ENCODE data around the gene PYM1. TPM values are rescaled to one million over a fixed set of nuclear protein-coding genes. Genes with fewer than 3 reads are reported as not detected.

Gene PYM1
- total RNA-seq, 1 donor from 2014 or later = 41.7 TPM

DNA sequence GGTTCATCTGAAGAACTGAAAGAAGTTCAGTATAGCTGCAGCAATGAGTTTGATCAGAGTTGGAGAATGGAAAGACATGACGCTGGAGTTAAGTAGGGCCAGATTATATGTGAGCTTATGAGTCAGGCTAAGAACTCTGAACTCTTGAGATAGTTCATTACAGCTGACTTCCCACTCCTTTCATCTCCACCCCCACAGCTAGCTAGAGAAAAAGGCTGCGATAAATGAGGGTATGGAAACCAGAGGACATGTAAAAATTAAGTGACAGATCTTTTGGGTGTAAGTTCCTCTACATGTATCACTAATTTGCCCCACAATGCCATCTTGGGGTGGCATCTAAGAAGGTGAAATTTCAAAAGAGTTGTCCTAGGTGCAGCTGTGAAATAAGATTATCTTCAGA, 28.6 kb downstream of the PYM1 start:
- intact Hi-C loops (cut with micrococcal nuclease) = no loop called here
- Mint-ChIP-seq H3K27me3 (no peaks in the 10 kb centered on the region), H3K27ac (no peak overlapping the region), H3K4me1 (no peaks in the 10 kb centered on the region), H3K9me3 (no peaks in the 10 kb centered on the region), H3K36me3 (ENCODE audit: low read depth) (peaks cover 31% of the 10 kb centered on the region), H3K4me3 (no peak overlapping the region)
- CTCF ChIA-PET = no interaction called here
- TF ChIP-seq, protein P1, sequence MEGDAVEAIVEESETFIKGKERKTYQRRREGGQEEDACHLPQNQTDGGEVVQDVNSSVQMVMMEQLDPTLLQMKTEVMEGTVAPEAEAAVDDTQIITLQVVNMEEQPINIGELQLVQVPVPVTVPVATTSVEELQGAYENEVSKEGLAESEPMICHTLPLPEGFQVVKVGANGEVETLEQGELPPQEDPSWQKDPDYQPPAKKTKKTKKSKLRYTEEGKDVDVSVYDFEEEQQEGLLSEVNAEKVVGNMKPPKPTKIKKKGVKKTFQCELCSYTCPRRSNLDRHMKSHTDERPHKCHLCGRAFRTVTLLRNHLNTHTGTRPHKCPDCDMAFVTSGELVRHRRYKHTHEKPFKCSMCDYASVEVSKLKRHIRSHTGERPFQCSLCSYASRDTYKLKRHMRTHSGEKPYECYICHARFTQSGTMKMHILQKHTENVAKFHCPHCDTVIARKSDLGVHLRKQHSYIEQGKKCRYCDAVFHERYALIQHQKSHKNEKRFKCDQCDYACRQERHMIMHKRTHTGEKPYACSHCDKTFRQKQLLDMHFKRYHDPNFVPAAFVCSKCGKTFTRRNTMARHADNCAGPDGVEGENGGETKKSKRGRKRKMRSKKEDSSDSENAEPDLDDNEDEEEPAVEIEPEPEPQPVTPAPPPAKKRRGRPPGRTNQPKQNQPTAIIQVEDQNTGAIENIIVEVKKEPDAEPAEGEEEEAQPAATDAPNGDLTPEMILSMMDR (IDR thresholded peaks at IDR 0.05) = no peak
- no peak for ATAC-seq (ENCODE audit: low read depth)
- DNase-seq = no peak
- POLR2A ChIA-PET = no interaction called here

DNA sequence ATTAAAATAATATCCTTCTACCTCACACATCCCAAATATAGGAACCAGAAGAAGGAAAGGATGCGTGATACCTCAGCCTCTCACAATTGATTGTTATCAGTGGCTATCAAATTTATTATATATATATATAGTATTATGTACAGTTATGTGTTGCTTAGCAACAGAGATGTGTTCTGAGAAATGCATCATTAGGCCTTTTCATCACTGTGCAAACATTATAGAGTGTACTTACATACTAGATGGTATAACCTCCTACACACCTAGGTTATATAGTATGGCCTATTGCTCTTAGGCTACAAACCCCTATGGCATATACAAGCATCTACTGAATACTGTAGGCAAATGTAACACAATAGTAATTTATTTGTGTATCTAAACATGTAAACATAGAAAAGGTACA, 34.0 kb downstream of the PYM1 start:
- ATAC-seq (ENCODE audit: low read depth) (no peak), DNase-seq (no peak)
- H3K4me1 Mint-ChIP-seq = no peaks in the 10 kb centered on the region
- H3K36me3 Mint-ChIP-seq (ENCODE audit: low read depth) = no peaks in the 10 kb centered on the region
- H3K9me3 Mint-ChIP-seq = no peaks in the 10 kb centered on the region
- POLR2A ChIA-PET = no interaction called here
- no peak overlapping the region for H3K27ac Mint-ChIP-seq
- H3K4me3 Mint-ChIP-seq = no peak overlapping the region
- CTCF ChIA-PET = no interaction called here
- intact Hi-C loops (cut with micrococcal nuclease) = no loop called here
- TF ChIP-seq, protein P1 (IDR thresholded peaks at IDR 0.05) = no peak
- H3K27me3 Mint-ChIP-seq = no peaks in the 10 kb centered on the region

DNA sequence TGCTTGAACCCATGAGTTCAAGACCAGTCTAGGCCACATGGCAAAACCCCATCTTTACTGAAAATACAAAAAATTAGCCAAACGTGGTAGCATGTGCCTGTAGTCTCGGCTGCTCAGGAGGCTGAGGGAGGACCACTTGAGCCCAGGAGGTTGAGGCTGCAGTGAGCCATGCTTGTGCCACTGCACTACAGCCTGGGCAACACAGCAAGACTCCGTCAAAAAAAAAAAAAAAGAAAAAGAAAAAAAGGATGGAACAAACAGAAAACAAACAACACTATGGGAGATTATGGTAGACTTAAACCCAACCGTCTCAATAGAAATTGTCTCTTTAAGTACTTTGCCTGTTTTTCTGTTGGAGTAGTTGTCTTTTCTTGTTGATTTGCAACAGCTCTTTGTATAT, 36.4 kb downstream of the PYM1 start:
- Mint-ChIP-seq H3K9me3 (no peaks in the 10 kb centered on the region), H3K36me3 (ENCODE audit: low read depth) (no peaks in the 10 kb centered on the region), H3K4me3 (no peak overlapping the region), H3K4me1 (no peaks in the 10 kb centered on the region), H3K27me3 (no peaks in the 10 kb centered on the region), H3K27ac (no peak overlapping the region)
- intact Hi-C loops (cut with micrococcal nuclease) = no loop called here
- ChIA-PET POLR2A (no interaction called here), CTCF (no interaction called here)
- ATAC-seq (ENCODE audit: low read depth) = no peak
- TF ChIP-seq, protein P1 (IDR thresholded peaks at IDR 0.05) = no peak
- no peak for DNase-seq

DNA sequence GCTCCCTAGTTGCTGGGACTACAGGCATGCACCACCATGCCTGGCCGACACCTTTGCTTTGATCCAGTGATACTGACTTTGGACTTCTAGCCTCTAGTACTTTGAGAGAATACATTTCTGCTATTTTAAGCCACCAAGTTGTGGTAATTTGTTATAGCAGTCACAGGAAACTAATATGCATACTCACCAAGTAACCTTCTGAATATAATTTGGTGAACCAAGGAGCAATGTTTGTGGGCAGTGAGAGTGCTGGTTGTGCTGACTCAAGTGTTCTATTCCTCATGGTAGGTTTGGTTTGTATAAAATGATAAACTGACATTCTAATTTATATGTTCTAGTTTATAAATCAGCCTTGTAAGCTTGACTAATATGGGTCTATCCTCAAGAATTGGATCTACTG, 42.6 kb downstream of the PYM1 start:
- POLR2A ChIA-PET = no interaction called here
- ATAC-seq (ENCODE audit: low read depth) = no peak

DNA sequence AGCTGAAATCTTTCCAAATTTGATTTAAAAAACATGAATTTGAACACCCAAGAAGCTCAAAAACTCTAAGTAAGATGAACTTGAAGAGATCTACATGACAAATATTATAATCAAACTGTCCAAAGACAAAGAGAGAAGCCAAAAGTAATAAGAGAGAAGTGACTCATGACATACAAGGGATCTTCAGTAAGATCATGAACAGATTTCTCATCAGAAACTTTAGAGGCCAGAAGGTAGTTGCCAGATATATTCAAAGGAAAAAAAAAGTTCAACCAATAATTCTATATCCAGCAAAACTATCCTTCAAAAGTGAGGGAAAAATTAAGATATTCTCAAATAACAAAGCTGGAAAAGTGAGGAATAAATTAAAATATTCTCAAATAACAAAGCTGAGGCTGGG, 49.9 kb downstream of the PYM1 start:
- ChIA-PET CTCF (no interaction called here), POLR2A (no interaction called here)
- no peak overlapping the region for H3K4me3 Mint-ChIP-seq
- H3K27ac Mint-ChIP-seq = no peak overlapping the region
- peaks cover 5% of the 10 kb centered on the region for H3K36me3 Mint-ChIP-seq (ENCODE audit: low read depth)
- TF ChIP-seq, protein P1 (IDR thresholded peaks at IDR 0.05) = no peak
- no peak for ATAC-seq (ENCODE audit: low read depth)
- peaks cover 8% of the 10 kb centered on the region for H3K9me3 Mint-ChIP-seq
- intact Hi-C loops (cut with micrococcal nuclease) = no loop called here
- H3K4me1 Mint-ChIP-seq = no peaks in the 10 kb centered on the region
- H3K27me3 Mint-ChIP-seq = no peaks in the 10 kb centered on the region
- no peak for DNase-seq

More for the DNA sequence above, 42.6 kb downstream of the PYM1 start:
- Mint-ChIP-seq H3K36me3 (ENCODE audit: low read depth) (no peaks in the 10 kb centered on the region), H3K27ac (no peak overlapping the region), H3K4me3 (no peak overlapping the region), H3K4me1 (no peaks in the 10 kb centered on the region), H3K9me3 (no peaks in the 10 kb centered on the region), H3K27me3 (no peaks in the 10 kb centered on the region)
- DNase-seq = no peak
- intact Hi-C loops (cut with micrococcal nuclease) = no loop called here
- TF ChIP-seq, protein P1 (IDR thresholded peaks at IDR 0.05) = no peak
- CTCF ChIA-PET = no interaction called here
